HepG2 (cell line): Measurements from ENCODE around the gene SCGB1C1. TPM values are rescaled to one million over a fixed set of nuclear protein-coding genes. Genes with fewer than 3 reads are reported as not detected.

Experiments
- ATAC-seq: fragments of 200-7000 bp; cut with Tn5 transposase; 3 replicates; pipeline ENCODE4 v1.9.1; 2020; ENCODE audit warnings: mild to moderate bottlenecking, moderate library complexity
- BruUV-seq: library from RNA; stranded (reverse); fragments of 400-500 nt; replicated peaks from 2 replicates; lab custom pipeline; 2021; lab: Mats Ljungman, UMichigan
- CTCF ChIA-PET: fragments of 300-600 bp; formaldehyde crosslinking; extraction: SDS; loops from one replicate; lab custom pipeline; 2021; ENCODE audit warnings: low total read pairs, inconsistent platforms, low intra/inter-chr PET ratio; lab: Yijun Ruan, JAX
- POLR2A ChIA-PET: fragments of 350-600 bp; sonication (Branson Sonifier 250); formaldehyde crosslinking; loops from one replicate; lab custom pipeline; 2020; ENCODE audit warnings: antibody characterized with exemption, inconsistent platforms; lab: Yijun Ruan, JAX
- DNase-seq: peaks from one replicate; pipeline ENCODE4 v3.0.0-alpha.2; 2015; ENCODE audit warnings: low spot score
- FAIRE-seq: peaks from 3 replicates; lab custom pipeline; 2011; peaks lifted over from hg19 to GRCh38; lab: Jason Lieb, UNC
- H2AFZ ChIP-seq: one replicate; pipeline ENCODE4 v1.6.1; 2011; ENCODE audit warnings: low read length, inconsistent platforms
- H3K27ac ChIP-seq: fragments of 300-600 bp; 3 replicates; pipeline ENCODE4 v1.8.0; 2011; ENCODE audit warnings: mixed run types, mild to moderate bottlenecking, mixed read lengths, low read length, inconsistent platforms; ENCODE audit not compliant: insufficient read depth; ENCODE audit errors: extremely low read length
- H3K27me3 ChIP-seq, 2 experiments: fragments of 200-600 bp in 1 of 2; 2 replicates in 1 of 2; 3 replicates in 1 of 2; pipeline versions ENCODE4 v1.6.0 to v1.8.0; 2011; ENCODE audit warnings: low read length in 2 of 2, mild to moderate bottlenecking in 2 of 2, moderate library complexity in 2 of 2, inconsistent platforms in 1 of 2; ENCODE audit not compliant: insufficient read depth in 2 of 2, control insufficient read depth in 1 of 2
- H3K36me3 ChIP-seq, 2 experiments: fragments of 200-600 bp in 1 of 2; replicated peaks in 1 of 2; 2 replicates in 1 of 2; 3 replicates in 1 of 2; pipeline versions ENCODE4 v1.5.1 to v1.8.0; 2011; ENCODE audit warnings: low read length in 2 of 2, inconsistent platforms in 1 of 2; ENCODE audit not compliant: insufficient read depth in 2 of 2, control insufficient read depth in 1 of 2
- H3K4me1 ChIP-seq: 2 replicates; pipeline ENCODE4 v1.5.1; 2012; ENCODE audit warnings: low read length, inconsistent platforms; ENCODE audit not compliant: insufficient read depth
- H3K4me2 ChIP-seq: 2 replicates; pipeline ENCODE4 v1.6.0; 2011; ENCODE audit warnings: low read depth, low read length, inconsistent platforms
- H3K4me3 ChIP-seq, 3 experiments: fragments of 200-600 bp in 1 of 3; sonication (generic), shearing (Covaris generic) in 1 of 3; replicated peaks in 1 of 3; 2 replicates each; pipeline ENCODE4 v1.5.1; 2011 to 2016; ENCODE audit warnings: low read length in 3 of 3, inconsistent platforms in 2 of 3, low read depth in 2 of 3, mild to moderate bottlenecking in 2 of 3, control low read depth in 1 of 3, mixed read lengths in 1 of 3; ENCODE audit not compliant: insufficient read depth in 1 of 3
- H3K79me2 ChIP-seq: one replicate; pipeline ENCODE4 v1.6.1; 2011; ENCODE audit warnings: low read length, inconsistent platforms; ENCODE audit not compliant: insufficient read depth
- H3K9ac ChIP-seq: 2 replicates; pipeline ENCODE4 v1.6.0; 2011; ENCODE audit warnings: mild to moderate bottlenecking, low read depth, low read length, inconsistent platforms; ENCODE audit not compliant: insufficient read depth
- H3K9me3 ChIP-seq: 2 replicates; pipeline ENCODE4 v1.5.1; 2012; ENCODE audit warnings: mild to moderate bottlenecking, low read length
- H4K20me1 ChIP-seq: 2 replicates; pipeline ENCODE4 v1.6.0; 2011; ENCODE audit warnings: inconsistent platforms, mild to moderate bottlenecking, low read length, moderate library complexity; ENCODE audit not compliant: insufficient read depth
- AGO1 ChIP-seq: fragments of 200-400 bp; formaldehyde crosslinking; IDR thresholded peaks from 2 replicates; pipeline ENCODE4 v1.6.1; 2017; ENCODE audit warnings: mild to moderate bottlenecking, low read depth, low read length, moderate library complexity; ENCODE audit not compliant: poor library complexity, severe bottlenecking
- AGO2 ChIP-seq: fragments of 200-400 bp; formaldehyde crosslinking; optimal IDR thresholded peaks from 2 replicates; pipeline ENCODE3; 2017; ENCODE audit warnings: mild to moderate bottlenecking, low read depth, low read length, moderate library complexity
- SOX13 ChIP-seq, 3 experiments: fragments of 450-650 bp in 1 of 3; sonication (generic) in 1 of 3; formaldehyde crosslinking in 1 of 3; IDR thresholded peaks in 2 of 3; conservative IDR thresholded peaks in 1 of 3; 2 replicates each; pipeline versions ENCODE4 v1.5.0 to v1.6.1; 2016 to 2020; ENCODE audit warnings: antibody characterized with exemption in 1 of 3, mild to moderate bottlenecking in 1 of 3, missing compliant biosample characterization in 1 of 3, missing genetic modification reagents in 1 of 3, moderate library complexity in 1 of 3
- ZNF121 ChIP-seq: sonication (generic); formaldehyde crosslinking; IDR thresholded peaks from 2 replicates; pipeline ENCODE4 v1.5.0; 2020; ENCODE audit warnings: mild to moderate bottlenecking, missing genetic modification reagents
- ZNF33A ChIP-seq: sonication (generic); formaldehyde crosslinking; IDR thresholded peaks from 2 replicates; pipeline ENCODE4 v1.5.1; 2020; ENCODE audit warnings: missing genetic modification reagents, mild to moderate bottlenecking, moderate library complexity, borderline replicate concordance
- ZNF512 ChIP-seq: sonication (generic); formaldehyde crosslinking; IDR thresholded peaks from 2 replicates; pipeline ENCODE4 v1.4.0; 2020; ENCODE audit warnings: mild to moderate bottlenecking, missing genetic modification reagents
- ZNF740 ChIP-seq: sonication (generic); formaldehyde crosslinking; IDR thresholded peaks from 2 replicates; pipeline ENCODE4 v1.4.0; 2020; ENCODE audit warnings: missing genetic modification reagents
- ZNF879 ChIP-seq: sonication (generic); formaldehyde crosslinking; IDR thresholded peaks from 2 replicates; pipeline ENCODE4 v1.8.1; 2023; ENCODE audit warnings: missing genetic modification reagents
- WGBS: methylation state at CpG from one replicate; pipeline ENCODE4 v1.1.6; 2017; ENCODE audit warnings: low lambda C conversion rate; 5-methylcytosine and 5-hydroxymethylcytosine counted together
- in situ Hi-C: cut with HindIII; loops from 2 replicates; pipeline ENCODE4 v1.10.0; 2017; ENCODE audit warnings: low pct_unique_long_range_greater_than_20kb; ENCODE audit not compliant: extremely low pct_ligation_motif_present
- intact Hi-C: fragments of 100-400 bp; cut with micrococcal nuclease; formaldehyde crosslinking; loops from one replicate; pipeline ENCODE4 v1.10.0; 2022; ENCODE audit not compliant: unreplicated experiment
- polyA plus RNA-seq, 8 experiments: library from polyadenylated mRNA; depleted of rRNA in 3 of 8; stranded (reverse) in 7 of 8; unstranded in 1 of 8; fragments of >200 nt; fragmentation: Illumina TruSeq in 4 of 8; extraction: Trizol in 4 of 8; gene quantifications; 2 replicates each; pipeline versions ENCODE4 v1.2.1 to v1.2.3, GENCODE V29; 2011 to 2016; ENCODE audit warnings: low read depth in 4 of 8, missing spikeins in 1 of 8, mixed read lengths in 1 of 8; ENCODE audit not compliant: insufficient read depth in 1 of 8
- total RNA-seq, 5 experiments: library from RNA; depleted of rRNA; stranded (reverse); fragments of >200 nt; fragmentation: Illumina TruSeq; extraction: Trizol; gene quantifications; 2 replicates each; pipeline ENCODE4 v1.2.3, GENCODE V29; 2016; ENCODE audit warnings: low read depth in 1 of 5
- TF ChIP-seq, protein P1 (sequence below): sonication (generic); formaldehyde crosslinking; IDR thresholded peaks from 2 replicates; pipeline ENCODE4 v1.4.0; 2020; ENCODE audit warnings: missing genetic modification reagents, borderline replicate concordance
- TF ChIP-seq, protein P2 (sequence below): sonication (generic); formaldehyde crosslinking; IDR thresholded peaks from 2 replicates; pipeline ENCODE4 v1.4.0; 2020; ENCODE audit warnings: missing genetic modification reagents

SCGB1C1 gene
- total and polyA plus RNA-seq, 2 of the 13 experiments (the other 11 are each of a cell fraction or from before 2014, with no cell fraction given) = not detected

DNA sequence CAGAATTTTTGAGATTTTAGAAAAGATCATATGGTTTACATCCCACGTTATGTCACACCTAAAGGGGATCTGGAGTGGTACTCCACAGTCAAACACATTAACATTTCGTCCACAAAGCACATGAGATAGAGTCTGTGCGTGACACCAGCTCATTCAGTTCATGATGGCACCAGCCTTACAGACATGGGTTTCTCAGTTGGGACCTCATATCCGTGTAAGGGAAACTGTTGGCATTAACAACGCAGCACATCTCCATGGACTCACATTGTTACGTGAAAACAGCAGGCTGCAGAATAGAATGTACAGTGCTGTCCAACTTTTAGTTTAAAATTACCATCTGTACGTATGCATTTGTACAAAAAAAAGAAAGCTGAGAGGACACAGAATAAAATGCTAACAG lies 28.7 kb downstream of the SCGB1C1 start:
- H2AFZ ChIP-seq = no peak overlapping the region
- WGBS = 91% methylated on average over 7 of the region's 7 CpGs
- no TSS peak for BruUV-seq
- H3K4me3 ChIP-seq = no peak overlapping the region
- peaks cover 11% of the 10 kb centered on the region for H3K4me1 ChIP-seq
- no peak overlapping the region for H3K27ac ChIP-seq
- H4K20me1 ChIP-seq = no peaks in the 10 kb centered on the region
- DNase-seq = no peak
- FAIRE-seq = no peak
- no peaks in the 10 kb centered on the region for H3K79me2 ChIP-seq
- TF ChIP-seq ZNF879 (no peak), ZNF33A (CRISPR knock-in tag) (no peak), AGO2 (no peak)
- TF ChIP-seq, protein P1, sequence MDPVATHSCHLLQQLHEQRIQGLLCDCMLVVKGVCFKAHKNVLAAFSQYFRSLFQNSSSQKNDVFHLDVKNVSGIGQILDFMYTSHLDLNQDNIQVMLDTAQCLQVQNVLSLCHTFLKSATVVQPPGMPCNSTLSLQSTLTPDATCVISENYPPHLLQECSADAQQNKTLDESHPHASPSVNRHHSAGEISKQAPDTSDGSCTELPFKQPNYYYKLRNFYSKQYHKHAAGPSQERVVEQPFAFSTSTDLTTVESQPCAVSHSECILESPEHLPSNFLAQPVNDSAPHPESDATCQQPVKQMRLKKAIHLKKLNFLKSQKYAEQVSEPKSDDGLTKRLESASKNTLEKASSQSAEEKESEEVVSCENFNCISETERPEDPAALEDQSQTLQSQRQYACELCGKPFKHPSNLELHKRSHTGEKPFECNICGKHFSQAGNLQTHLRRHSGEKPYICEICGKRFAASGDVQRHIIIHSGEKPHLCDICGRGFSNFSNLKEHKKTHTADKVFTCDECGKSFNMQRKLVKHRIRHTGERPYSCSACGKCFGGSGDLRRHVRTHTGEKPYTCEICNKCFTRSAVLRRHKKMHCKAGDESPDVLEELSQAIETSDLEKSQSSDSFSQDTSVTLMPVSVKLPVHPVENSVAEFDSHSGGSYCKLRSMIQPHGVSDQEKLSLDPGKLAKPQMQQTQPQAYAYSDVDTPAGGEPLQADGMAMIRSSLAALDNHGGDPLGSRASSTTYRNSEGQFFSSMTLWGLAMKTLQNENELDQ (CRISPR knock-in tag) = no peak
- CTCF ChIA-PET = no interaction called here
- in situ Hi-C loops (no loop called here), intact Hi-C loops (no loop called here)
- H3K9me3 ChIP-seq = no peaks in the 10 kb centered on the region
- H3K4me2 ChIP-seq = no peak overlapping the region
- no peak for ATAC-seq
- no peak overlapping the region for H3K9ac ChIP-seq
- POLR2A ChIA-PET = no interaction called here
- peaks cover 3 to 12% of the 10 kb centered on the region in 2 experiments; a peak in 3 of 5 replicates for H3K36me3 ChIP-seq
- no peaks in the 10 kb centered on the region; a peak in 1 of 5 replicates for H3K27me3 ChIP-seq

DNA sequence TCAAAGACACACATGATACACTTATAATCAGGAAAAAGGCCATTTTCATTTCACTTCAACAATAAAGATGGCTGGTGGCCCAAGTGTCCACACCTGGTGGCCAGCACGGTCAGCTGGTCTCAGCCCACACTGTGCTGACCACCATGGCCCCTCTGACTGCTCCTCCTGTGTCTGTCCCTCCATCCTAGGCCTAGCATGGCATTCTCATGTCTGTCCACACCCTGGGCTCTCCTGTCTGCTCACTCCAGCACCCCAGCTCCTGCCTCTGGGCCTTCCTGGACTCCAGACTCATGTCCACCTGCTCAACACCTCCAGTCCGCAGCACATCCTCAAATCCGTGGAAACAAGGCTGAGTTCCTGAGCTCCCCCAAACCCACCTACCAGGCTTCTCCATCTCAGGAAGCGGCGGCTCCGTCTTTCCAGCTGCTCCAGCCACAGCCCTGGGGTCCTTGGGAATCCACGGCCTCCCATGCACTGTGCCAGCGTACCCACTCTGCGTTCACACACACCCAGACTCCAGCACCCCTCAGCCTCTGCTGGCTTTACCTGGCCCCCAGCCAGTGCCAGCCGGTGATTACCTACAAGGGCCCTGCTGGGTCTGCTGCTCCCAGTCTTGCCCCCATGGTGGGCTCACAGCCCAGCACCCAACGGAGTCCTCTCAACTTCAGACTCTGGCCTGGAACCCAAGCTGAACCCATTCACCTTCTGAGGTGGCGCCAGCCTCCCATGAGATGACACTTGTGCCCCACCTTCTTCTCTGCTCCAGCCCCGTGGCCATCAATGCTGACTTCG lies 29.3 kb downstream of the SCGB1C1 start:
- no peak overlapping the region for H3K4me2 ChIP-seq
- ATAC-seq = no peak
- H3K9ac ChIP-seq = no peak overlapping the region
- no peak overlapping the region for H3K4me3 ChIP-seq
- no peak overlapping the region for H2AFZ ChIP-seq
- FAIRE-seq = no peak
- H4K20me1 ChIP-seq = no peaks in the 10 kb centered on the region
- DNase-seq = no peak
- no peaks in the 10 kb centered on the region; a peak in 1 of 5 replicates for H3K27me3 ChIP-seq
- intact Hi-C loops (no loop called here), in situ Hi-C loops (no loop called here)
- H3K36me3 ChIP-seq = peaks cover 3 to 12% of the 10 kb centered on the region in 2 experiments; a peak in 3 of 5 replicates
- 99% methylated on average over 13 of the region's 14 CpGs for WGBS
- H3K9me3 ChIP-seq = no peaks in the 10 kb centered on the region
- POLR2A ChIA-PET = no interaction called here
- no peaks in the 10 kb centered on the region for H3K79me2 ChIP-seq
- no peak overlapping the region for H3K27ac ChIP-seq
- peaks cover 4% of the 10 kb centered on the region for H3K4me1 ChIP-seq
- CTCF ChIA-PET = no interaction called here
- no TSS peak for BruUV-seq
- TF ChIP-seq ZNF740 (CRISPR knock-in tag) (no peak), AGO1 (no peak), SOX13 (IDR thresholded peaks at IDR 0.05) (no peak), SOX13 (CRISPR knock-in tag; conservative IDR thresholded peaks at IDR 0.05 in 1 of 2, IDR thresholded peaks at IDR 0.05 in 1 of 2) (no peak), ZNF121 (CRISPR knock-in tag) (no peak), ZNF512 (CRISPR knock-in tag) (no peak)
- TF ChIP-seq, protein P2, sequence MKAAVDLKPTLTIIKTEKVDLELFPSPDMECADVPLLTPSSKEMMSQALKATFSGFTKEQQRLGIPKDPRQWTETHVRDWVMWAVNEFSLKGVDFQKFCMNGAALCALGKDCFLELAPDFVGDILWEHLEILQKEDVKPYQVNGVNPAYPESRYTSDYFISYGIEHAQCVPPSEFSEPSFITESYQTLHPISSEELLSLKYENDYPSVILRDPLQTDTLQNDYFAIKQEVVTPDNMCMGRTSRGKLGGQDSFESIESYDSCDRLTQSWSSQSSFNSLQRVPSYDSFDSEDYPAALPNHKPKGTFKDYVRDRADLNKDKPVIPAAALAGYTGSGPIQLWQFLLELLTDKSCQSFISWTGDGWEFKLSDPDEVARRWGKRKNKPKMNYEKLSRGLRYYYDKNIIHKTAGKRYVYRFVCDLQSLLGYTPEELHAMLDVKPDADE (CRISPR knock-in tag) = no peak
